Measurements from ENCODE around the gene CEP112.

GRCh38 chr17:65794572-65794971 is 397.4 kb downstream of the CEP112 start:
- TF ChIP-seq SP1 (IDR thresholded peaks at IDR 0.05) (no peak), FOXA1 (IDR thresholded peaks at IDR 0.05) (no peak), TARDBP (IDR thresholded peaks at IDR 0.05) (no peak), FOXK2 (IDR thresholded peaks at IDR 0.05) (no peak), ELF4 (IDR thresholded peaks at IDR 0.05) (no peak), HDGF (IDR thresholded peaks at IDR 0.05; ENCODE audit: borderline replicate concordance) (no peak), ZNF384 (IDR thresholded peaks at IDR 0.05) (no peak), BHLHE40 (IDR thresholded peaks at IDR 0.05; ENCODE audit: borderline replicate concordance) (no peak), ARNT (IDR thresholded peaks at IDR 0.05) (no peak), NFRKB (IDR thresholded peaks at IDR 0.05) (no peak), FOXM1 (IDR thresholded peaks at IDR 0.05; ENCODE audit: borderline replicate concordance) (no peak), SUZ12 (IDR thresholded peaks at IDR 0.05) (no peak), L3MBTL2 (conservative IDR thresholded peaks at IDR 0.05) (no peak)

All from HEK293T (cell line).